LNCAP (cell line): ENCODE results near the gene ADAM12.

Source experiments
- CTCF ChIP-seq: fragments of 450-650 bp; IDR thresholded peaks from 2 replicates; pipeline ENCODE4 v1.5.1; 2017; ENCODE audit warnings: mild to moderate bottlenecking

The ADAM12 gene

DNA sequence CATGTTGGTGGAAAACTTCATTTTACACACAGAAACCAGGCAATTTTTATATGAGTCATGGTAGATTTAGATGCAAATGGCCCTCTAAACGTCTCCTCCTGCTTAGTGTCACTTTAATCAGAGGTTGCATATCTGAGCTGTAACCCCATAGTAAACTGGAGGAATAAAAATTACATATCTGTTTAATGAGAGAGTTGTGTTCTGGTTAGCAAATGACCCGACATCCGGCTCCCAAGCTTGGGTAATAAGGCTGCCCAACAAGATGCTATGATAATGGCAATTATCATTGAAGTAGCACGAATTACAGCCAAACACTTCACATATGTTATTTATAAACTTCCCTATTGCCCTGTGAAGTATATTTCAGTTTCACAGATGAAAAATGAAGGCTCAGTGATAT lies 10.6 kb upstream of the ADAM12 start:
- no peak for TF ChIP-seq CTCF

GRCh38 chr10:126398383-126398743 lies 10.1 kb upstream of the ADAM12 start:
- TF ChIP-seq CTCF: no peak

GRCh38 chr10:126397640-126398382 lies 9.5 kb upstream of the ADAM12 start:
- no peak for TF ChIP-seq CTCF

DNA sequence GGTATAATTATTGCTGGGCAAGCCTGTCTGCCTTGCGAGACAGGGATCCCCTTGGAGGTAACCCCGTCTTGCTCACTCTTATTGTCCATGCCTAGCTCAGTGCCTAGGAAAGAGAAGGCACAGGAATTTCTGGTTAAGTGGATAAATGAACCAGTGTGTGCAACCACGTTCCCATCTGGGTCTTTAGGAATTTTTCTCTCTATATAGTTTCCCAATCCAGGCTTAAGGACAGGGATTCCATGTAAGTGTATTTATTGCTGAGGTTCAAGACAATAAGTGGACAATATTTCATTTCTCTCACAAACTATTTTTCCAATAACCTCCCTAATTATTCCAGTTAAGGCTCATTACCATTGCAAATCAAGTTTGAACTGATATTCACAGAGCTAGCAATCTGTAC lies 8.9 kb upstream of the ADAM12 start:
- TF ChIP-seq CTCF: no peak

DNA sequence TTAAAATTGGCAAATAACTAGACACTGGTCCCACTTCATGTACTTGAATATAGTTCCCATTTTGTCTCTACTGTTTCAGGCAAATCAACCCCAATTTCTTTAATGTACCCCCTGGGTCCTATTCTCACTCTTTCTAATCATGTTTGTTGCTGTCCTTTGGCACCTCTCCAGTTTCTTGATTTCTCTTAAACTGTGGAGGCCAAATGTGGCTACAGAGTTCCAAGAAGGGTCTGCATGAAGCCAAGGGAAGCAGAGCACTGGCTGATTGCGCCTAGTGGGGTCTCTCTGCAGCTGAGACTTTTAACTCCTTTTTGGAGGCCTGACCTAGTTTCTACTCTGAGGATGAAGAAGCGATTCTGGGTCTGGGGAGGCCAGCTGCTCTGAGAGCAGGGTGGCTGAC lies 6.7 kb upstream of the ADAM12 start:
- no peak for TF ChIP-seq CTCF

DNA sequence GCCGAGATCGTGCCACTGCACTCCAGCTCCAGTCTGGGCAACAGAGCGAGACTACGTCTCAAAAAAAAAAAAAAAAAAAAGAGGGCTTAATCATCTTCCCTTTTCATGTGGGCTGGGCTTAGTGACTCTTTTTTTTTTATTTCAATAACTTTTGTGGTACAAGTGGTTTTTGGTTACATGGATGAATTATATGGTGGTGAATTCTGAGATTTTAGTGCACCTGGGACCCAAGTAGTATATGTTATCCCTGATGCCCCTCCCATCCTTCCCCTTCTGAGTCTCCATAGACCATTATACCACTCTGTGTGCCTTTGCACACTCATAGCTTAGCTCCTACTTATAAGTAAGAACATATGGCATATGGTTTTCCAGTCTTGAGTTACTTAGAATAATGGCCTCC lies 4.8 kb upstream of the ADAM12 start:
- no peak for TF ChIP-seq CTCF

- TF ChIP-seq CTCF: no peak
Measured at GRCh38 chr10:126392469-126392868, 4.2 kb upstream of the ADAM12 start.

GRCh38 chr10:126392068-126392467 lies 3.8 kb upstream of the ADAM12 start:
- no peak for TF ChIP-seq CTCF
